Nucleus accumbens (tissue), 56 donors: ENCODE measurements around the gene AFAP1.

Source experiments
- DNase-seq, 56 donors: peaks; one replicate each; lab custom pipeline; 2025; lab: John Stamatoyannopoulos, UW

AFAP1 gene

GRCh38 chr4:7939377-7940108 is at the start of gene AFAP1:
Gene AFAP1, minus strand, starts transcription at chr4:7939861. Its CDS starts 67,783 bp downstream, at chr4:7872078.
- peak; percentile 17 to 96 (median 78) for DNase-seq

- DNase-seq: no peak
Observed at GRCh38 chr4:7988437-7988836, 48.8 kb upstream of the AFAP1 start.

- peak in 46 of 56 donors; percentile 14 to 81 (median 43) for DNase-seq
Observed at GRCh38 chr4:7987148-7987989, 47.7 kb upstream of the AFAP1 start.

GRCh38 chr4:7985891-7986441 is 46.3 kb upstream of the AFAP1 start:
- no peak for DNase-seq

- DNase-seq: no peak
Observed at GRCh38 chr4:7985072-7985471, 45.4 kb upstream of the AFAP1 start.

- no peak for DNase-seq
Observed at GRCh38 chr4:7984286-7984925, 44.7 kb upstream of the AFAP1 start.

GRCh38 chr4:7983296-7983695 is 43.6 kb upstream of the AFAP1 start:
- DNase-seq: no peak

- no peak for DNase-seq
Observed at GRCh38 chr4:7981738-7982394, 42.2 kb upstream of the AFAP1 start.

- no peak for DNase-seq
Observed at GRCh38 chr4:7980036-7980435, 40.4 kb upstream of the AFAP1 start.

- DNase-seq: no peak
Observed at GRCh38 chr4:7979652-7979968, 39.9 kb upstream of the AFAP1 start.

- no peak for DNase-seq
Observed at GRCh38 chr4:7978907-7979651, 39.4 kb upstream of the AFAP1 start.

GRCh38 chr4:7978489-7978888 is 38.8 kb upstream of the AFAP1 start:
- no peak for DNase-seq

- no peak for DNase-seq
Observed at GRCh38 chr4:7976634-7977033, 37.0 kb upstream of the AFAP1 start.

- no peak for DNase-seq
Observed at GRCh38 chr4:7976025-7976424, 36.4 kb upstream of the AFAP1 start.

GRCh38 chr4:7974425-7974824 is 34.8 kb upstream of the AFAP1 start:
- no peak for DNase-seq

- DNase-seq: no peak
Observed at GRCh38 chr4:7973545-7973981, 33.9 kb upstream of the AFAP1 start.

GRCh38 chr4:7971881-7972500 is 32.3 kb upstream of the AFAP1 start:
- DNase-seq: no peak

- DNase-seq: no peak
Observed at GRCh38 chr4:7971159-7971631, 31.5 kb upstream of the AFAP1 start.

- no peak for DNase-seq
Observed at GRCh38 chr4:7970361-7970946, 30.8 kb upstream of the AFAP1 start.
